ENCODE measurements around the gene TPM1. TPM values are rescaled to one million over a fixed set of nuclear protein-coding genes. Genes with fewer than 3 reads are reported as not detected.

Gene TPM1
- total and polyA plus RNA-seq, 2 of the 4 experiments (the other 2 are of a cell fraction), result 661 to 1,623 TPM

GRCh38 chr15:63048115-63048775 is 5.7 kb downstream of the TPM1 start:
- Histone ChIP-seq H3K27ac (ENCODE audit: insufficient read depth, low read length) (peak overlapping the region; percentile 92), H3K4me1 (ENCODE audit: control insufficient read depth, insufficient read depth, low read length) (peaks cover 22% of the 10 kb centered on the region), H3K56ac (ENCODE audit: extremely low read depth, insufficient read depth, low read length) (no peak overlapping the region; the same call in 1 of the 2 replicates), H2AK9ac (replicated peaks; ENCODE audit: low read depth, low read length, poor library complexity) (peak overlapping the region; percentile 83), H4K20me1 (ENCODE audit: insufficient read depth, low read length) (peaks cover 91% of the 10 kb centered on the region), H2BK20ac (ENCODE audit: low read depth, low read length) (no peak overlapping the region), H2AK5ac (ENCODE audit: low read depth, low read length) (0 out of 2 replicates have a peak overlapping the region, but pooled peaks have one; percentile 5), H4K8ac (ENCODE audit: low read depth in 2 of 2, low read length in 2 of 2) (peak overlapping the region in 1 of 2 experiments; percentile 54; a peak in 2 of 4 replicates), H2AFZ (replicated peaks; ENCODE audit: low read length, poor library complexity) (peak overlapping the region; percentile 77), H3K4me2 (ENCODE audit: low read depth, low read length) (peak overlapping the region; percentile 85), H4K91ac (ENCODE audit: insufficient read depth, low read depth, low read length) (0 out of 2 replicates have a peak overlapping the region, but pooled peaks have one; percentile 31), H2BK15ac (ENCODE audit: low read depth, low read length) (no peak overlapping the region), H3K23ac (ENCODE audit: low read depth, low read length) (peak overlapping the region; percentile 90; the same call in 1 of the 2 replicates), H2BK5ac (ENCODE audit: low read depth, low read length, poor library complexity, severe bottlenecking) (peak overlapping the region; percentile 82), H3K4me3 (ENCODE audit: insufficient read depth, low read depth, low read length) (peak overlapping the region; percentile 84), H2BK120ac (ENCODE audit: low read depth, low read length) (peak overlapping the region; percentile 22; the same call in 1 of the 2 replicates), H4K5ac (ENCODE audit: low read depth, low read length) (no peak overlapping the region), H3K9me3 (ENCODE audit: control insufficient read depth, insufficient read depth, low read length) (no peaks in the 10 kb centered on the region), H3K4ac (ENCODE audit: low read depth, low read length) (peak overlapping the region; percentile 66), H3K18ac (ENCODE audit: low read depth, low read length) (no peak overlapping the region; the same call in 1 of the 2 replicates), H3K14ac (replicated peaks; ENCODE audit: low read depth, low read length) (peak overlapping the region; percentile 62; the same call in 1 of the 2 replicates), H3K9me1 (ENCODE audit: insufficient read depth, low read length) (no peaks in the 10 kb centered on the region; the same call in 1 of the 2 replicates), H3K9ac (ENCODE audit: low read depth, low read length) (peak overlapping the region; percentile 96), H3K27me3 (ENCODE audit: control insufficient read depth, insufficient read depth, low read length) (no peaks in the 10 kb centered on the region), H3K79me1 (ENCODE audit: low read depth in 1 of 2, low read length in 2 of 2) (peaks cover 0 to 45% of the 10 kb centered on the region in 2 experiments; a peak in 2 of 4 replicates), H3K36me3 (ENCODE audit: control insufficient read depth, insufficient read depth, low read length) (peaks cover 45% of the 10 kb centered on the region)
- dilution Hi-C loops (cut with HindIII; ENCODE audit: low sequenced_read_pairs, unreplicated experiment) (no loop called here), intact Hi-C loops (cut with micrococcal nuclease) (loop anchor here (2.0 to 5.0 kb wide), 2 partner anchors 355 to 656 kb away; partner anchors contain the start of gene TLN2), in situ Hi-C loops (cut with MboI; ENCODE audit: low sequenced_read_pairs) (loop anchor here (5.0 to 10.0 kb wide), 2 partner anchors 153 to 266 kb away; no protein-coding TSS in a partner anchor)
- ChIA-PET POLR2A (ENCODE audit: unreplicated experiment) (interaction anchor here (0.6 to 1.9 kb wide), 13 partner anchors 41 to 266 kb away, joined by 3 to 8 read pairs (median 3); no protein-coding TSS in a partner anchor), CTCF (interaction anchor here (0.5 to 2.4 kb wide), 16 partner anchors 32 to 239 kb away, joined by 3 to 16 read pairs (median 3); no protein-coding TSS in a partner anchor)
- ATAC-seq (ENCODE audit: low read depth) (peak; percentile 60), DNase-seq (peak; percentile 92)
- WGBS, 2 experiments (ENCODE audit: extremely low coverage in 2 of 2, insufficient read length in 1 of 2), result 0% methylated on average over 43 of the region's 75 CpGs; no CpG with 5 or more reads in 1 of the 2 experiments
- no TSS peak for BruUV-seq (replicated peaks)
- TF ChIP-seq MAZ (IDR thresholded peaks at IDR 0.05; ENCODE audit: borderline replicate concordance, low read depth, low read length) (peak; percentile 83; the same call in 1 of the 2 replicates), CHD1 (IDR thresholded peaks at IDR 0.05; ENCODE audit: low read depth, low read length) (peak; percentile 95; the same call in 1 of the 2 replicates), CTCF (conservative IDR thresholded peaks at IDR 0.05; ENCODE audit: low read depth, low read length) (peak; percentile 82), POLR2A (IDR thresholded peaks at IDR 0.05; ENCODE audit: low read depth, low read length) (peak; percentile 79), FOS (IDR thresholded peaks at IDR 0.05; ENCODE audit: low read depth, low read length) (no peak), CEBPB (IDR thresholded peaks at IDR 0.05; ENCODE audit: low read depth, low read length) (no peak), MXI1 (IDR thresholded peaks at IDR 0.05; ENCODE audit: borderline replicate concordance, low read depth, low read length) (no peak), RAD21 (IDR thresholded peaks at IDR 0.05; ENCODE audit: low read length) (peak; percentile 80), BHLHE40 (IDR thresholded peaks at IDR 0.05; ENCODE audit: low read depth, low read length) (no peak), SMC3 (IDR thresholded peaks at IDR 0.05; ENCODE audit: low read depth, low read length) (peak; percentile 70)
